Thyroid gland (tissue), 4 donors: ENCODE data around the gene OR2AK2. TPM values are rescaled to one million over a fixed set of nuclear protein-coding genes. Genes with fewer than 3 reads are reported as not detected.

Experiments
- DNase-seq, 2 donors: peaks; one replicate each; pipeline ENCODE4 v3.0.0-alpha.2; 2019
- H3K27ac ChIP-seq, 3 donors: fragments of 200-600 bp; sonication (generic); 1 replicate in 2 of 3; 2 replicates in 1 of 3; pipeline ENCODE4 v1.5.1; 2016 to 2019; ENCODE audit warnings: mild to moderate bottlenecking in 1 of 3, moderate library complexity in 1 of 3
- H3K27me3 ChIP-seq: fragments of 200-600 bp; sonication (generic); one replicate; pipeline ENCODE4 v1.5.1; 2019
- H3K36me3 ChIP-seq, 2 donors: fragments of 200-600 bp; sonication (generic); one replicate each; pipeline ENCODE4 v1.5.1; 2016 to 2019
- H3K4me1 ChIP-seq, 2 donors: fragments of 200-600 bp; sonication (generic); one replicate each; pipeline ENCODE4 v1.5.1; 2017 to 2019
- H3K4me3 ChIP-seq, 3 donors: fragments of 200-600 bp; sonication (generic); replicated peaks in 1 of 3; 1 replicate in 2 of 3; 2 replicates in 1 of 3; pipeline ENCODE4 v1.5.1; 2016; ENCODE audit warnings: mild to moderate bottlenecking in 1 of 3
- H3K9me3 ChIP-seq: fragments of 200-600 bp; sonication (generic); one replicate; pipeline ENCODE4 v1.5.1; 2017
- CTCF ChIP-seq, 6 experiments: fragments of 200-600 bp in 3 of 6; fragments of 450-650 bp in 3 of 6; sonication (generic) in 3 of 6; IDR thresholded peaks; one replicate each; pipeline ENCODE4 v1.5.1; 2016 to 2019; ENCODE audit warnings: antibody characterized with exemption in 6 of 6, mild to moderate bottlenecking in 2 of 6, inconsistent platforms in 1 of 6, moderate library complexity in 1 of 6
- POLR2A ChIP-seq, 2 donors: fragments of 450-650 bp; IDR thresholded peaks; one replicate each; pipeline ENCODE4 v1.6.1; 2017; ENCODE audit warnings: antibody characterized with exemption in 2 of 2, mild to moderate bottlenecking in 2 of 2, moderate library complexity in 1 of 2
- WGBS, 2 donors: methylation state at CpG; one replicate each; pipeline ENCODE4 v1.1.5; 2017; 5-methylcytosine and 5-hydroxymethylcytosine counted together
- intact Hi-C: fragments of 100-400 bp; cut with DNase I; formaldehyde crosslinking; loops from one replicate; pipeline ENCODE4 v1.15.1; 2023
- total RNA-seq, 4 donors: library from RNA; depleted of rRNA; stranded (reverse); fragments of >200 nt; gene quantifications; one replicate each; pipeline ENCODE4 v1.2.3, GENCODE V29; 2016

OR2AK2 gene
- total RNA-seq, 4 donors from 2014 or later, result 0.63 to 0.67 TPM; not detected in 2

GRCh38 chr1:247998811-247999210 is 33.8 kb downstream of the OR2AK2 start:
- TF ChIP-seq POLR2A (IDR thresholded peaks at IDR 0.05) (no peak), CTCF (IDR thresholded peaks at IDR 0.05) (no peak)
- H3K27me3 ChIP-seq, result no peaks in the 10 kb centered on the region

GRCh38 chr1:248000169-248000568 is 35.1 kb downstream of the OR2AK2 start:
- intact Hi-C loops, result no loop called here
- Histone ChIP-seq H3K4me3 (no peak overlapping the region), H3K4me1 (no peaks in the 10 kb centered on the region), H3K27ac (no peak overlapping the region), H3K36me3 (no peaks in the 10 kb centered on the region), H3K9me3 (no peaks in the 10 kb centered on the region), H3K27me3 (no peaks in the 10 kb centered on the region)
- 94 to 98% methylated on average over 1 of the region's 1 CpG for WGBS, 2 donors
- no peak for TF ChIP-seq CTCF (IDR thresholded peaks at IDR 0.05)
- no peak for DNase-seq

More at GRCh38 chr1:247998811-247999210, 33.8 kb downstream of the OR2AK2 start:
- no peak for DNase-seq
- H3K4me3 ChIP-seq, result no peak overlapping the region
- no peaks in the 10 kb centered on the region for H3K9me3 ChIP-seq
- intact Hi-C loops, result no loop called here
- WGBS, 2 donors, result 58 to 59% methylated on average over 2 of the region's 2 CpGs
- no peaks in the 10 kb centered on the region for H3K4me1 ChIP-seq
- H3K27ac ChIP-seq, result no peak overlapping the region
- no peaks in the 10 kb centered on the region for H3K36me3 ChIP-seq

DNA sequence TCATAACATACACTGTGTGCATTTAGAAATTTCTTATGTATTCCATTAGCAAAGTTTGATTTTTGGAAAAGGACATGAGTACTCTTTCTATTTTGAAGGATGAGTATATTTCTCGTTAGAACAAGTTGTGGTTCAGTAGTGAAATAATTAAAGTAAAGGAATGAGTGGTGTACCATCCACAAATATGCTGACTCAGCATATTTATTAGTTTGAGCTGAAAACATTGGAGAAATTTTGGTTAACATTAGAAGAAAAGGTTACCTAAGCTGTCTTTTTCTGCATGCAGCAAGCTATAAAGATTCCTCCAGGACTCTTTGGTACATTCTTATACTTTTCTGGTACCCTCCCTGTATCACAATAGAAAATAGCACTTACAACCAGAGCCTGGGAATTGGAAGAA is 42.7 kb downstream of the OR2AK2 start:
- TF ChIP-seq POLR2A (IDR thresholded peaks at IDR 0.05) (no peak), CTCF (IDR thresholded peaks at IDR 0.05) (no peak)
- Histone ChIP-seq H3K36me3 (no peaks in the 10 kb centered on the region), H3K27ac (no peak overlapping the region), H3K4me3 (no peak overlapping the region), H3K9me3 (no peaks in the 10 kb centered on the region), H3K27me3 (no peaks in the 10 kb centered on the region), H3K4me1 (no peaks in the 10 kb centered on the region)
- DNase-seq, result no peak
- 58 to 64% methylated on average over 1 of the region's 1 CpG for WGBS, 2 donors
- intact Hi-C loops, result no loop called here

- Histone ChIP-seq H3K4me1 (no peaks in the 10 kb centered on the region), H3K27me3 (no peaks in the 10 kb centered on the region), H3K27ac (no peak overlapping the region), H3K4me3 (no peak overlapping the region), H3K9me3 (no peaks in the 10 kb centered on the region), H3K36me3 (no peaks in the 10 kb centered on the region)
- 88% methylated on average over 3 of the region's 3 CpGs for WGBS, 2 donors
- TF ChIP-seq POLR2A (IDR thresholded peaks at IDR 0.05) (no peak), CTCF (IDR thresholded peaks at IDR 0.05) (no peak)
- no peak for DNase-seq
- intact Hi-C loops, result no loop called here
Measured at GRCh38 chr1:248009681-248010080, 44.6 kb downstream of the OR2AK2 start.

- Histone ChIP-seq H3K4me1 (no peaks in the 10 kb centered on the region), H3K4me3 (no peak within 1 kb of the TSS), H3K27ac (no peak within 1 kb of the TSS), H3K9me3 (no peaks in the 10 kb centered on the region), H3K27me3 (no peaks in the 10 kb centered on the region), H3K36me3 (no peaks in the 10 kb centered on the region)
- intact Hi-C loops, result no loop called here
- TF ChIP-seq POLR2A (IDR thresholded peaks at IDR 0.05) (no peak), CTCF (IDR thresholded peaks at IDR 0.05) (no peak)
- no peak for DNase-seq
- 92 to 97% methylated on average over 2 of the region's 2 CpGs for whole genome bisulfite sequencing, 2 donors
Measured at GRCh38 chr1:248013229-248013710, 48.2 kb downstream of the OR2AK2 start, which contains the start of gene OR2L5. Gene OR2L5 (plus strand): TSS chr1:248013660. CDS start chr1:248021948, 8,288 bp downstream.
